Suppressor macrophage treated with lipopolysaccharide for 1 hour (primary cell): Measurements from ENCODE around the gene AVP.
"Not testable (repeated sequence)": the region's sequence is repeated elsewhere in the genome, so short reads cannot be mapped to it uniquely, and the experiment has no call there.

Source experiments
- DNase-seq, 3 donors: peaks; one replicate each; pipeline ENCODE4 v3.0.0-alpha.2; 2020 to 2022

The AVP gene

DNA sequence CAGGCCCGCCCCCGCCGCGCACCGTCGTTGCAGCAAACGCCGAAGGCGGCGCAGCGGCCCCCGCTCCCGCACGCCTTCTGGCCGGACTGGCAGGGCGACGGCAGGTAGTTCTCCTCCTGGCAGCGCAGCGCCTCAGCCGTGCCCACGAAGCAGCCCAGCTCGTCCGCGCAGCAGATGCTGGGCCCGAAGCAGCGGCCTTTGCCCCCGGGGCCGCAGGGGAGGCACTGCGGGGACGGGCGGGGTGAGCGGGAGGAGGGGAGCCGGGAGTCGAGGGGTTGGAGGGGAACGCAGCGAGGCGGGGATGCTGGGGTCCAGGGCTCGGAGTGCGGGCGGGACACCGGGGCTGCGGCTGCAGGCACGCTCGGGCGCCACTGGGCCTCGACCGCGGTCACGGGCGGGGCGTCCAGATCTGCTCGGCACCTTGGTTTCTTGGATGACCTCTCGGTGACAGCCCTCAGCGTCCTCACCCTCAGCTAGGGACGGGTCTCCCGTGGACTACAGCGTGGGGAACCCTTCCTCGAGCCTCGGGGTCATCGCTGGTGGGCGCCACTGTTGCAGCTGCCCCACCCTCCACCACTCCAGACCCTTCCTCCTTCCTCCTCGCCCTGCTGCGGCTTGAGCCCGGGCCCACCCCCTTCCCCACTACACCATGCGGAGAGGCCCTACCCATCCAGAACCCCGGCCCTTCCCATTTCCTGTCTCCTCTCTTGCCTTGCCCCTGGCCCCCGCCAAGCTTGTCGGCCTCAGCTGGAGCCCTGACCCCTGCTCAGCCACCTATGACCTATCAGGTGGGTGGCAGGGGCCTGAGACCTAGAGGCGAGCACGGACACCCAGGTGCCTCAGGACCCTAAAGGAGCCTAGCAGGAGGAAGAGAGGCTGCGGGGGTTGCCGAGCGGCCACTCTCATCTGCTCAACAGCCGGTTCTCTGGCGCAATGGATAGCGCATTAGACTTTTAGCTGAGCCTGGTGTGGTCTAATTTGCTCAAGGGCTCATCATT lies 1.3 kb downstream of the AVP start:
- DNase-seq: peak in 1 of 3 donors; percentile 24

DNA sequence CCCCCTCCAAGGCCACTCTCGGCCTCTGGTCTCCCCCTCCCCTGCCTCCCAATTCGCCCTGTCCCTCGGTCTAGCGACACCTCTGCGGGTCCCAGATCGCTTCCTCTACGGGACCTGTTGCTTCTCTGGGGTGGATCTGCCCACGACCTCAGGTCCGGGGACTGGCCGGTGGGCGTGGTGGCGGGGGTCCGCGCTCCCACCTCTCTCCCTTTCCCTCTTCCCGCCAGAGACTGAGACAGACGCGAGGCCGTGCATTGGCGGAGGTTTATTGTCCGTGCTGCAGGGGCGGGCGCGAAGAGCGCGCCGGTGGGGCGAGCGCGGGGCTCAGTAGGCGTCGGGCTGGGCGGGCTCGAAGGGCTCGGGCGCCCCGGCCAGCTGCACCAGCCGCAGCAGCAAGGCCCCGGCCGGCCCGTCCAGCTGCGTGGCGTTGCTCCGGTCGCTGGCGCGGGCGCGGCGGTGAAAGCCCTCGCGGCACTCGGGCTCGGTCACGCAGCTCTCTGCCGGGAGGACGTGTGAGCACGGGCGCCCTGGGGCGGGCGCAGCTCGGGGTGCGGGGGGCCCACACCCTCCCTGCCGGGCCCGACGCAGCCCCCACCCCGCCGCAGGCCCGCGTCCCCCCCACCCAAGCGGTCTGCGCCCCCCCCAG lies 2.1 kb downstream of the AVP start:
- DNase-seq: peak in 1 of 3 donors; percentile 46

DNA sequence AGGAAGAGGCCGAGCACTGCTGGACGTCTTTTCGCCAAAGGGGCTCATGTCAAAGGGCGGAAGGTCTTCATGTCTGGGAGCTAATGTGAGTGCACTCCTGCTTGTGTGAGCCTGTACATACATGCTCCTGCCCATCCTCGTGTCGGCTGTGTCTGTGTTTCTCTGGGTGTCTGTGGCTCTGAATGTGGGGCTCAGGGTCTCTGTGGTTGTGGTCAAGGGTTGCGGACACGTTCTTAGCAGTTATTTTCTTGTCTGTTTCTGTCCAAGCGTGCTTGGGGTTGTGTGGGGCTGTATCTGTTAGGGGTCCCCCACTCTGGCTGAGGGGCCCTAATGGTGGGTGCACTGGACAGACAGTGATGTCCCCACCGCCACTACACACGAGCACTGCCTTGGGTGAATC lies 2.9 kb downstream of the AVP start:
- no peak for DNase-seq

DNA sequence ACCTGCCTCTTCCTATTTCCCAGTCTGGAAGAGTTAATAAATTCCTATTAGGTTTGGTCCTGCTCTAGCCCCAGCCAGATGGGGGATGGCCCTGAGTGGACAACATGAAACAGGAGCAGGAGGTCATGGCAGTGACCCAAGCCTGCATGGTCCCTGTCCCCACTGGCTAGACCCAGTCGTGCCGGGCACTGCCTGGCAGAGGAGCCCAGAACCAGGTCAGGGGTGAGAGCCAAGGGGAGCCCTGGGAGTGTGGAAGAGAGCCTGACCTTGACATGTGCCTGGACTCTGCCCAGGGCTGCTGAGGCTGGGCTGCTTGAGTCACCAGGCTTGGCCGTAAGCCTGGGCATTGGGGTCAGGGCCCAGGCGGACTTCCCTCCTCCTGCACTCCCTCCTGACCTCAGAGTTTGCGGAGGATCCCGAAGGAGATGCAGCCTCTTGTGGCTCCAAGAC lies 3.6 kb downstream of the AVP start:
- DNase-seq: peak; percentile 39 to 62 (median 49)

DNA sequence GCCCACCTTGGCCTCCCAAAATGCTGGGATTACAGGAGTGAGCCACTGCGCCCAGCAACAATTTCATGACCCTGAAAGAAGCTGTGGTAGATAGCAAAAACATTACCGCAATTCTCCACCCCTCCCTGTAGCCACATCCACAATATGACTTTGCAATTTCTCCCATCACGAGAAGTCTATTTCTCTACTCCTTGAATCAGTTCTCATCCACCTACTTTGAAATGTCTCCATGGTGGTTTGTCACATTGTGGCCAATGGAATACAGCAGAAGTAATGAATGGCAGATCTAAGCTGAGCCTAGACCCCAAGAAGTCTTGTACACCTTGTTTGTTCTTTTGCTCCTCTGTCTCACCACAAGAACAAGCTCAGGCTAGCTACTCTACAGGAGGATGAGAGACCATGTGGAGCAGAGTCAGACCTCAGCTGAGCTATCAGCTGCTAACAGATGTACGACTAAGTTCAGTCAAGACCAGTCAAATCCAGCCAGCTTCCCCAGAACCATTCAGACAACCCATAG lies 6.8 kb downstream of the AVP start:
- DNase-seq: no peak

DNA sequence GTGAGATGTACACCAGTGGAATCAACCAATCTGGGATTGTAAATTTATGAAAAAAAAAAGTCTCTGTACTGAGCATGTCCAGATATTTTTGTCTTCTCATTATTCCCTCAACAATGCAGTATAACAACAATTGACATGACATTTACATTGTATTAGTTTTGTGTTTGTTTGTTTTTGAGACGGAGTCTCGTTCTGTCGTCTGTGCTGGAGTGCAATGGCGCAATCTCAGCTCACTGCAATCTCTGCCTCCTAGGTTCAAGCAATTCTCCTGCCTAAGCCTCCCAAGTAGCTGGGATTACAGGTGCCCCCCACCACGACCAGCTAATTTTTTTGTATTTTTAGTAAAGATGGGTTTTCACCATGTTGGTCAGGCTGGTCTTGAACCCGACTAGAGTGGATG lies 9.2 kb downstream of the AVP start:
- not testable (repeated sequence) for DNase-seq

DNA sequence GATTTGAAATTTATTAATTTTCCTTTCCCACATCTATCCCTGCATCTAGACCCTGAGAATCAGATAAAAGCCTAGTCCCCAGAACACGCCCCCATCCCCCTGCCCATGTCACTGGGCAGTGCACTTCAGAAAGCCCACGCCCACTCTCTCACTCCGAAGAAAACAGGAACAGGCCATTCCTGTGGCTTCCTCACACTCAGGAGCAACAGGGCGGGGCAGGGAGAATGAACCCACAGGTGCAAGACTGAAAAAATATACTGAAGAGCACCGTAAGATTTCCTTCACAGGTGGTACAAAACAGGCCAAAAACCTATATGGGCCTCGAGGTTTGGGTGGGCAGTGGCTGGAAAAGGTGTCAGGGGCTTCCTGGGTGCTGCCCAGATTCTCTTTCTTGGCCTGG lies 9.7 kb downstream of the AVP start:
- peak; percentile 49 to 64 (median 54) for DNase-seq

DNA sequence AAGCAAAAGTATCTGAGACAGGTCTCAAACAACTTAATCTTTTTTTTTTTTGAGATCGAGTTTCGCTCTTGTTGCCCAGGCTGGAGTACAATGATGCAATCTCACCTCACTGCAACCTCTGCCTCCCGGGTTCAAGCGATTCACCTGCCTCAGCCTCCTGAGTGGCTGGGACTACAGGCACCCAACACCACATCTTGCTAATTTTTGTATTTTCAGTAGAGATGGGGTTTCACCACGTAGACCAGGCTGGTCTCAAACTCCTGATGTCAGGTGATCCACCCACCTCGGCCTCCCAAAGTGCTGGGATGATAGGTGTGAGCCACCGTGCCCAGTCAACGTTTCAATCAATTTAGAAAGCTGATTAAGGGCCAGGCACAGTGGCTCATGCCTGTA lies 11.3 kb downstream of the AVP start:
- DNase-seq: not testable (repeated sequence)

DNA sequence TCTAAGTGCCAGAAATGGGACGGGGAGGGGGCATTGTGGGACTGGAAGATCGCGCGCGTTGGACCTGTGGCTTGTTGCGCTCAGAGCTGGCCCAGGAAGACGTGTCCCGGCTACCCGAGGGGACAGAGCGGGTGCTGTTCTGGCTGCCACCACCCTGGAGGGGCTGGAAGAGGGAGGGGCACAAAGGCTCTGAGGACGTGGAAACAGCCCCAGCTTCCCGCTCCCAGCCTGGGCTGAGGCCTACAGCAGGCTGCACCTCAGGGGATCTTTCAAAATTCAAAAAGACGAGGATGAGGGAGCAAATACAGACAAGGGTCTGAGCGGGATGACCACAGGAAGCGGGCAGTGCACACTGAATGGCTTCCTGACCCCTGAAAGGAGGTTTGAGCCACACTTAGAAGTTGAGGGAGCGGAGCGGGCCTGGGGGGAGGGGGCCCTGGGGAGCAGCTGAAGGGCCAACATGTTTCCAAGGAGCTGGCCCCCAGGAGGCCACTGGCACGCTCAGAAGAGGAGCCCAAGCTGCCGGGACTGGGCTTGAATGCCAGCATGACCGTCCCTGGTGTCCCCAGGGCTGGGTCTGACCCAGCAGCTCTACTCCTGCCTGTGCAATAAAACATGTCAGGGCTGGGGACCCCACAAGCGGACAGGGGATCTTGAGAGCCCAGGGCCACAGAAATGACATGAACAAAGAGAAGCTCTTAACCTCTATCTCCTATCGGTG lies 11.8 kb downstream of the AVP start:
- no peak for DNase-seq

DNA sequence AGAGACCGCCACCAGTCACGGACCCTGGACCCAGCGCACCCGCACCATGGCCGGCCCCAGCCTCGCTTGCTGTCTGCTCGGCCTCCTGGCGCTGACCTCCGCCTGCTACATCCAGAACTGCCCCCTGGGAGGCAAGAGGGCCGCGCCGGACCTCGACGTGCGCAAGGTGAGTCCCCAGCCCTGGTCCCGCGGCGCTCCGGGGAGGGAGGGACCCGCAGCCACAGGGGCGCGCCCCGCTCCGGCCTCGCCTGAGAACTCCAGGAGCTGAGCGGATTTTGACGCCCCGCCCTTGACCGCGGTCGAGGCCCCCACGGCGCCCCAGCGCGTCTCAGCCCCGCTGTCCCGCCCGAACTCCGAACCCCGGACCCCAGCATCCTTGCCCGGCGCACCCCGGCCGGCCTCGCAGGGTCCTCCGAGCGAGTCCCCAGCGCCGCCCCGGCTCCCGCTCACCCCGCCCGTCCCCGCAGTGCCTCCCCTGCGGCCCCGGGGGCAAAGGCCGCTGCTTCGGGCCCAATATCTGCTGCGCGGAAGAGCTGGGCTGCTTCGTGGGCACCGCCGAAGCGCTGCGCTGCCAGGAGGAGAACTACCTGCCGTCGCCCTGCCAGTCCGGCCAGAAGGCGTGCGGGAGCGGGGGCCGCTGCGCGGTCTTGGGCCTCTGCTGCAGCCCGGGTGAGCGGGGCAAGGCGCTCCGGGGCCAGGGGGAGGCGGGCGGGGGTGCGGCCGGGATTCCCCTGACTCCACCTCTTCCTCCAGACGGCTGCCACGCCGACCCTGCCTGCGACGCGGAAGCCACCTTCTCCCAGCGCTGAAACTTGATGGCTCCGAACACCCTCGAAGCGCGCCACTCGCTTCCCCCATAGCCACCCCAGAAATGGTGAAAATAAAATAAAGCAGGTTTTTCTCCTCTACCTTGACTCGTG lies 12.7 kb downstream of the AVP start, which contains the start of gene OXT:
Gene OXT, plus strand, starts transcription at position 11 of the 920 bp plus-strand sequence. Its CDS starts 36 bp downstream, at position 47.
- DNase-seq: peak; percentile 44 to 77 (median 56)

DNA sequence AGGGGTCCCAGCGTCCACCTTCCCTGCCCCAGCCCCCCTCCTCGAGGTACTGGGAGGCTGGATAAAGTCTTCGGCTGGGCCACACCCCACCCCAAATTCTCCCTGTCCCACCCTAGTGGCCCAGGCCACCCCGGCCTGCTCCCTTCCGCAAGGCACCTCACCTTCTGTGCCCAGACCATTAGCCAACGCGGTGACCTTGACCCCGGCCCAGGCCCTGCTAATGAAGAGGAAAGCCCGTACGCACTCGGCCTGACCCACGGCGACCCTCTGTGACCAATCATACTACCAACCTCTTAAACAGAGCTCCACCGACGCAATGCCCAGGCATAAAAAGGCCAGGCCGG lies 13.3 kb downstream of the AVP start:
- DNase-seq: no peak

DNA sequence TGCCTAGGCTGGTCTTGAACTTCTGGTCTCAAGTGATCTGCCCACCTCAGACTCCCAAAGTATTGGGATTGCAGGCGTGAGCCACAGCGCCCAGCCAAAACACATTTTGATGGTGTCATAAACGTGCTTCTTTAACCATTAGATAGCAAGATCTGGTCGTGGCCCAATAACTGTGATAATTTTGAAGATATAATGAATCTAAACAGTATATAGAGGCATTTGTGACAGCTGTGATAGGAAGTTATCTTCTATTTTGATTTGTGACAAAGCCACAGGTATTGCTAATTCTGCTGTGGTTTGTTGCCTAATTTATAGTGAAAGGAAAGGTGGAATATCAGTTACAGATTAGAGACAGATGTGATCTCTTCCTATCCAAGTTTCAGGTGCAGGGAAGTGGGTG lies 13.8 kb downstream of the AVP start:
- no peak for DNase-seq

DNA sequence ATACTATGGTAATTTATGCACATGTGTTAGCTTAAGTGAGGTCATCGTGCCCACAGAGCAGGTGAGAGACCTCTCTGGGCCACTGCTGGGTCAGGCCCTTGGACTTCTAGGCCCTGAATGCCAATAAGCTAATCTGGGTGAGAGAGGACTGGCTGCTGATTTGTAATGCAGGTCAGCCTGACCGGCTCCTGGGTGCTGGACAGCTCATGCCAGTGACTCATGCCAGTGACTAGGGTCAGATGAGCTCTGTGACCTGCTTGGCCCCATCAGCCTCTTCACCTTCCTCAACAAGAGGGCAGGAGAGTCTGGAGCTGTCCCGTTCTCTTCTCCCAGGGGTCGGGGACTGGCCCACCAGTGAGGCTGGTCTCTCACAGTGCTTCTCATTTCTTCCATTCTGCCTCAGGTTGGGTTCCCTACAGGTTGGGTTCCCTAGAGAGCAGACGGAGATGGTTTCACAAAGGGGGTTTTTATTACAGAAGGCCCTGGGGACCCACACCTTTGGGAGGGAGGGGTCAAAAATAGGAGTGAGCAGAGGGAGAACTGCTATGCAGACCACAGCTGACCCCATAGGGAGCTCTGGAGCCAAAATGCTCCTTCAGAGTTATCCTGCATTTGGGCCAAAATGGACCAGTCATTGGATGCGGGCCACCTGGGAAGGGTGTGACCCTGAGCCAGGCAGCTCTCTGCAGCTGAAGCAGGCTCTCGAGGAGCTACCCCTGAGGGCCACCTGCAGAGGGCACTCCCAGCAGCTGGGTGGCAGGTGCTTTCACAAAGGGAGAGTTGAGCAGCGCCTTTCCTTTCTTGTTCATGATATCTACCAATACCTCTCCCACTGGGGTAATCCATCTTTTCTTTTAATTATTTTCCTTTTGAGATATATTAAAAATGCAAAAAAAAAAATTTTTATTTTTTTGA lies 15.3 kb downstream of the AVP start:
- DNase-seq: peak; percentile 50 to 63 (median 56)

DNA sequence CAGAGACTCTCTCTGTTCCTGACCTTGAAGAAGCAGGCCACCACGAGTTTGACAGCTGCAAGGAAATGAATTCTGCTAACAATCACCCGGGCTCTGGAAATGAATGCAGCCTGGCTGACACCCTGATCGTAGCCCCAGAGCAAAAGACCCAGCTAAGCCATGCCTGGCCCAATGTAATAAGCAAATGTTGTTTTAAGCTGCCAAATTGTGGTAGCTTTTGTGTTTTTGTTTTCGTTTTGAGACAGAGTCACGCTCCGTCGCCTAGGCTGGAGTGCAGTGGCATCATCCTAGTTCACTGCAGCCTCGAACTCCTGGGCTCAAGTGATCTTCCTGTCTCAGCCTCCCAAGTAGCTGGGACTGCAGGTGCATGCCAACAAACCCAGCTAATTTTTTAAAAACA lies 16.4 kb downstream of the AVP start:
- DNase-seq: no peak

DNA sequence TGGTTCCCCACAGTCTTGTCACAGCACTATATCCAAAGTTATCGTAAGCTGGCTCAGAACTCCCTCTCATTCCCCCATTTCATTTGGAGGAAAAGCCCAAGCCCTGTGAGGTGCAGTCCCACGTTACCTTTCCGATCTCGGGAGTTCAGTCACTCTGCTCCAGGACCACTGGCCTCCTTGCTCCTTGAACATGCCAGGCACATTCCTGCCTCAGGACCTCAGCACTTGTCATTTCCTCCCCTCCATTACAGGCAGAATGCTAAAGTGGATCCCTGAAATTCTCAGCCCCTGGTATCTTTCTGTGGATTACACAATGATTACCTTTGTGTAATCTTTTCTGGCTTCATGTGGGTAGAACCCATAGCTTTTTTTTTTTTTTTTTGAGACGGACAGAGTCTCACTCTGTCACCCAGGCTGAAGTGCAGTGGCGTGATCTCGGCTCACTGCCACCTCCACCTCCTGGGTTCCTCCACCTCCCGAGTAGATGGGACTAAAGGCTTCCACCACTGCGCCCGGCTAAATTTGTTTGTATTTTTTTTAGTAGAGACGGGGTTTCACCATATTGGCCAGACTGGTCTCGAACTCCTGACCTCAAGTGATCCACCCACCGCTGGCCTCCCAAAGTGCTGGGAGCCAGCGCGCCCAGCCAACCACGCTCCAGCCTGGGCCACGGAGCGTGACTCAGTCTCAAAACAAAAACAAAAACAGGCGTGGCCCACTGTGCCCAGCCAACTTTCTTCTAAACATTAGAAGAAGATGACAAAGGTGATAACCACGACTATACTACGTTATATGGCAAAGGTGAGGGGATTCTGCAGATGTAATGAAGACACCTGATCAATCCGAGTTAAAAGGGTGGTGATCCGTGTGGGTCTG lies 17.1 kb downstream of the AVP start:
- no peak for DNase-seq

DNA sequence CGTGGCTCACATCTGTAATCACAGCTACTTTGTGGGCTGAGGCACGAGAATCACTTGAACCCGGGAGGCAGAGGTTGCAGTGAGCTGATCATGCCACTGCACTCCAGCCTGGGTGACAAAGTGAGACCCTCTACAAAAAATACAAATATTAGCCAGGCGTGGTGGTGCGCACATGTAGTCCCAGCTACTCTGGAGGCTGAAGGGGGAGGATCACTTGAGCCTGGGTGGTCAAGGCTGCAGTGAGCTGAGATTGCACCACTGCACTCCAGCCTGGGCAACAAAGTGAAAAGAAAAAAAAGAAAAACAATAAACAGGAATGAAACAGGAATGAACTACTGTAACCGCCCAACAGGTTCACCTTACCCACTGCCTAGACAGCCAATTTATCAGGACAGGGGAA lies 20.4 kb downstream of the AVP start:
- DNase-seq: not testable (repeated sequence)

DNA sequence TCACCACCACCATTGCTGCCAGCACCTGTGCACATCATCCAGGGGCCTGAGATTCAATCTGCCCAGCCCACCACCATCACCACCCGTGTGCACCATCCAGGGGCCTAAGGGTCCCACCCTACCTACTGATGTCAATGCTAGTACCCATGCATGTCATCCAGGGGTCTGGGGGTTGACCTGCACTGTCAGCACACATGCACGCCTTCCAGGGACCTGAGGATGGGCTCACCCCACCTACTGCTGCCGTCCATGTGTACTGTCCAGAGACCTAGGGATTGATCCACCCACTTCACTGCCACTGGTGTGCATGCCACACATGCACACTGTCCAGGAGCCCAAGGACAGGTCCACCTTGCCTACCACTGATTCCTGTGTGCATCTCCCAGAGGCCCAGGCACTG lies 25.0 kb downstream of the AVP start:
- DNase-seq: no peak

DNA sequence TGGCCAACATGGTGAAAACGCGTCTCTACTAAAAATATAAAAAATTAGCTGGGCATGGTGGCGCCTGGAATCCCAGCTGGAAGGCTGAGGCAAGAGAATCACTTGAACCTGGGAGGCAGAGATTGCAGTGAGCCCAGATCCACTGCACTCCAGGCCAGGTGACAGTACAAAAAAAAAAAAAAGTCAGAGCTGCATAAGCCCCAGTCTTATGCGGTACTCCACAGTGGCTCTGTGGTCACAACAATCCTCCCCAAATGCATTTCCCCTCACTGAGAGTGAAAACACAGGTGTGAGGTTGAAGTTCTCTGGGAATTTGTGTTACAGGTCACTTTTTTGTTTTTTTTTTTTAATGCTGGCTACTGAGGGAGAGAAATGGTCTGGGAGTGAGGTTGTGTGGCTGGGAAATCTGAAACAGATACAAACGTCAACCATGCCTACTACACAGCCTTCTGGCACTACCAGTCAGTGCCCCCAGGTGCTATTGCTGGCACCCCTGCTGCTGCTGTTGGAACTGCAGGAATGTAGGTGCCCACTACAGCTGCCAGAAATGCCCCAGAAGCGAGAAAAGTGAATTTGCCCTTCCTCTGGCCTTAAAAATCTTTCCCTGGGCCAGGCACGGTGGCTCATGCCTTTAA lies 33.0 kb downstream of the AVP start:
- DNase-seq: no peak
